H9 (cell line): ENCODE data around the gene CYB5A. TPM values are rescaled to one million over a fixed set of nuclear protein-coding genes. Genes with fewer than 3 reads are reported as not detected.

Experiments used
- DNase-seq: peaks from one replicate; pipeline ENCODE4 v3.0.0-alpha.2; 2017
- H2AFZ ChIP-seq: one replicate; pipeline ENCODE4 v1.6.1; 2013; ENCODE audit warnings: mild to moderate bottlenecking, low read length, control low read depth, moderate library complexity
- H2AK5ac ChIP-seq: 2 replicates; pipeline ENCODE4 v1.6.1; 2013; ENCODE audit warnings: low read length, control low read depth, mixed read lengths; ENCODE audit not compliant: insufficient read length
- H2BK120ac ChIP-seq: one replicate; pipeline ENCODE4 v1.6.1; 2013; ENCODE audit warnings: low read depth, mild to moderate bottlenecking, low read length, control low read depth, inconsistent platforms; ENCODE audit not compliant: poor library complexity, severe bottlenecking
- H2BK12ac ChIP-seq: 2 replicates; pipeline ENCODE4 v1.6.1; 2013; ENCODE audit warnings: low read length, control low read depth, mixed read lengths, low read depth; ENCODE audit not compliant: insufficient read length
- H2BK15ac ChIP-seq: 2 replicates; pipeline ENCODE4 v1.6.1; 2013; ENCODE audit warnings: low read depth, low read length, control low read depth
- H2BK20ac ChIP-seq: one replicate; pipeline ENCODE4 v1.6.1; 2013; ENCODE audit warnings: low read depth, mild to moderate bottlenecking, low read length, control low read depth, inconsistent platforms; ENCODE audit not compliant: poor library complexity, severe bottlenecking
- H2BK5ac ChIP-seq: 2 replicates; pipeline ENCODE4 v1.6.1; 2013; ENCODE audit warnings: low read length, control low read depth, mixed read lengths; ENCODE audit not compliant: insufficient read length
- H3K14ac ChIP-seq: 2 replicates; pipeline ENCODE4 v1.6.1; 2013; ENCODE audit warnings: low read length, control low read depth; ENCODE audit not compliant: insufficient read depth
- H3K18ac ChIP-seq: 2 replicates; pipeline ENCODE4 v1.6.1; 2013; ENCODE audit warnings: low read depth, mild to moderate bottlenecking, mixed read lengths, low read length, control low read depth; ENCODE audit not compliant: insufficient read length
- H3K23ac ChIP-seq: 2 replicates; pipeline ENCODE4 v1.6.1; 2013; ENCODE audit warnings: low read length, control low read depth, mixed read lengths, low read depth; ENCODE audit not compliant: insufficient read length
- H3K23me2 ChIP-seq: 2 replicates; pipeline ENCODE4 v1.6.1; 2013; ENCODE audit warnings: low read depth, mild to moderate bottlenecking, mixed read lengths, low read length, control low read depth; ENCODE audit not compliant: insufficient read length, poor library complexity, severe bottlenecking
- H3K27ac ChIP-seq: 2 replicates; pipeline ENCODE4 v1.5.1; 2013; ENCODE audit warnings: low read length, control low read depth, mixed read lengths, low read depth; ENCODE audit not compliant: insufficient read length
- H3K27me3 ChIP-seq: 2 replicates; pipeline ENCODE4 v1.6.1; 2013; ENCODE audit warnings: low read length, control low read depth, inconsistent platforms; ENCODE audit not compliant: insufficient read depth
- H3K4ac ChIP-seq: 2 replicates; pipeline ENCODE4 v1.6.1; 2013; ENCODE audit warnings: low read depth, mild to moderate bottlenecking, control low read depth, inconsistent platforms, low read length, moderate library complexity
- H3K4me1 ChIP-seq: 2 replicates; pipeline ENCODE4 v1.6.1; 2013; ENCODE audit warnings: low read length, control low read depth, inconsistent platforms; ENCODE audit not compliant: insufficient read depth
- H3K4me2 ChIP-seq: 2 replicates; pipeline ENCODE4 v1.6.1; 2013; ENCODE audit warnings: low read length, control low read depth, mixed read lengths; ENCODE audit not compliant: insufficient read length, insufficient read depth
- H3K56ac ChIP-seq: 2 replicates; pipeline ENCODE4 v1.6.1; 2013; ENCODE audit warnings: low read depth, mild to moderate bottlenecking, mixed read lengths, low read length, control low read depth; ENCODE audit not compliant: insufficient read length
- H3K79me1 ChIP-seq: 2 replicates; pipeline ENCODE4 v1.6.1; 2013; ENCODE audit warnings: low read depth, mild to moderate bottlenecking, moderate library complexity, low read length, control low read depth, inconsistent platforms; ENCODE audit not compliant: insufficient read depth, poor library complexity, severe bottlenecking
- H3K79me2 ChIP-seq: 2 replicates; pipeline ENCODE4 v1.6.1; 2013; ENCODE audit warnings: low read length, control low read depth, inconsistent platforms; ENCODE audit not compliant: insufficient read depth
- H3K9ac ChIP-seq: 2 replicates; pipeline ENCODE4 v1.6.1; 2013; ENCODE audit warnings: low read length, control low read depth, mixed read lengths; ENCODE audit not compliant: insufficient read length; ENCODE audit errors: extremely low read depth
- H3K9me3 ChIP-seq: one replicate; pipeline ENCODE4 v1.6.1; 2013; ENCODE audit warnings: low read depth, low read length, inconsistent platforms; ENCODE audit not compliant: control insufficient read depth
- H3T11ph ChIP-seq: one replicate; pipeline ENCODE4 v1.6.1; 2013; ENCODE audit warnings: mild to moderate bottlenecking, low read length, control low read depth, inconsistent platforms
- H4K20me1 ChIP-seq: one replicate; pipeline ENCODE4 v1.6.1; 2013; ENCODE audit not compliant: control insufficient read depth, insufficient read length, insufficient read depth
- H4K5ac ChIP-seq: 2 replicates; pipeline ENCODE4 v1.6.1; 2013; ENCODE audit warnings: low read depth, mild to moderate bottlenecking, mixed read lengths, low read length, control low read depth; ENCODE audit not compliant: insufficient read length
- H4K8ac ChIP-seq: replicated peaks from 2 replicates; pipeline ENCODE4 v1.6.1; 2013; ENCODE audit warnings: low read length, control low read depth, mixed read lengths, low read depth; ENCODE audit not compliant: insufficient read length
- H4K91ac ChIP-seq: 2 replicates; pipeline ENCODE4 v1.6.1; 2013; ENCODE audit warnings: low read depth, mild to moderate bottlenecking, moderate library complexity, mixed read lengths, low read length, control low read depth; ENCODE audit not compliant: insufficient read length
- H3K27ac Mint-ChIP-seq, 3 experiments: 2 replicates in 2 of 3; 3 replicates in 1 of 3; pipeline ENCODE4 v1.8.0; 2020 to 2021; ENCODE audit warnings: mixed read lengths in 3 of 3, mild to moderate bottlenecking in 1 of 3, moderate library complexity in 1 of 3
- H3K27me3 Mint-ChIP-seq: 2 replicates; pipeline ENCODE4 v1.8.0; 2021; ENCODE audit warnings: low read depth, mild to moderate bottlenecking, moderate library complexity, mixed read lengths
- H3K36me3 Mint-ChIP-seq, 3 experiments: 2 replicates in 2 of 3; 3 replicates in 1 of 3; pipeline ENCODE4 v1.8.0; 2020 to 2021; ENCODE audit warnings: low read depth in 3 of 3, mixed read lengths in 3 of 3; ENCODE audit not compliant: insufficient read depth in 1 of 3
- H3K4me1 Mint-ChIP-seq, 2 experiments: 2 replicates each; pipeline ENCODE4 v1.8.0; 2020; ENCODE audit warnings: mixed read lengths in 2 of 2
- H3K4me3 Mint-ChIP-seq, 2 experiments: 2 replicates in 1 of 2; 3 replicates in 1 of 2; pipeline ENCODE4 v1.8.0; 2020 to 2021; ENCODE audit warnings: mild to moderate bottlenecking in 2 of 2, mixed read lengths in 2 of 2, moderate library complexity in 1 of 2
- H3K9me3 Mint-ChIP-seq, 2 experiments: 2 replicates in 1 of 2; 3 replicates in 1 of 2; pipeline ENCODE4 v1.8.0; 2020; ENCODE audit warnings: mild to moderate bottlenecking in 2 of 2, mixed read lengths in 2 of 2, moderate library complexity in 1 of 2
- WGBS: extraction: QIAGEN DNeasy Blood & Tissue Kit; methylation state at CpG from one replicate; pipeline ENCODE4 v1.1.7; 2013; ENCODE audit warnings: missing lambda C conversion rate, low lambda C conversion rate, mixed read lengths; ENCODE audit not compliant: insufficient read length; ENCODE audit errors: extremely low coverage; 5-methylcytosine and 5-hydroxymethylcytosine counted together
- total RNA-seq: library from RNA; stranded (reverse); gene quantifications from 2 replicates; pipeline ENCODE4 v1.2.1, GENCODE V29; 2021
- TF ChIP-seq, protein P1 (sequence below): fragments of 200-600 bp; sonication (generic); conservative IDR thresholded peaks from 3 replicates; pipeline ENCODE4 v1.8.0; 2021; ENCODE audit warnings: antibody characterized with exemption, mild to moderate bottlenecking

CYB5A gene
- total RNA-seq, 1 experiment from 2014 or later: 93.2 TPM

DNA sequence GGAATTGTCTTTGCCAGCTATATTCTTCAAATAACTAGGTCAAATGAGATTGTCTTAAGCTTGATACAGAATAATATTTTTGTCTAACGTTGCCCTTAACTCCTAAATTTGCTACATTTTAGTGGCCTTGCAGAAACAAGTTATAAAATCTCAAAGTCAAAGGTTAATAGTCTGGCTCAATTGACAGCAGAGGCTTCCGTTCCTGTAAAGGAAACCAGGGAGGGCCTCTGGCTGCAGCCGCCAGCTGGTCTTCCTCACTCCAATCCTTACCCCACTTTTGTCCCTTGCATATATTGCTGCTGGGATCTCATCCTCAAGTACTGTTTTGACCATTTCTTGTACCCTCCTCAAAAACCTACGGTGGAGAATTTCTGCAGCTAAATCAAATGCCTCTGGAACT is 17.1 kb downstream of the CYB5A start:
- Histone ChIP-seq H4K5ac (no peak overlapping the region), H3K4ac (no peak overlapping the region), H4K8ac (no peak overlapping the region), H3K14ac (no peak overlapping the region), H3K79me2 (peaks cover 23% of the 10 kb centered on the region; the same call in 1 of the 2 replicates), H3K27ac (no peak overlapping the region), H4K91ac (no peak overlapping the region), H3K4me2 (no peak overlapping the region), H2AFZ (no peak overlapping the region), H3K79me1 (peaks cover 9% of the 10 kb centered on the region), H3K56ac (no peak overlapping the region), H3K4me1 (peaks cover 8% of the 10 kb centered on the region; the same call in 1 of the 2 replicates), H2BK12ac (no peak overlapping the region), H2BK20ac (no peak overlapping the region), H2BK120ac (no peak overlapping the region), H3K9ac (no peak overlapping the region), H3K27me3 (no peaks in the 10 kb centered on the region), H2BK15ac (no peak overlapping the region), H4K20me1 (no peaks in the 10 kb centered on the region), H3T11ph (no peak overlapping the region), H3K23ac (no peak overlapping the region), H3K23me2 (no peaks in the 10 kb centered on the region), H2AK5ac (no peak overlapping the region), H3K9me3 (no peaks in the 10 kb centered on the region), H2BK5ac (no peak overlapping the region), H3K18ac (no peak overlapping the region)
- Mint-ChIP-seq H3K27me3 (no peaks in the 10 kb centered on the region), H3K9me3 (no peaks in the 10 kb centered on the region), H3K36me3 (peaks cover 14 to 21% (median 20%) of the 10 kb centered on the region in 3 experiments), H3K27ac (no peak overlapping the region), H3K4me1 (peaks cover 22 to 28% of the 10 kb centered on the region in 2 experiments), H3K4me3 (no peak overlapping the region)
- TF ChIP-seq, protein P1, sequence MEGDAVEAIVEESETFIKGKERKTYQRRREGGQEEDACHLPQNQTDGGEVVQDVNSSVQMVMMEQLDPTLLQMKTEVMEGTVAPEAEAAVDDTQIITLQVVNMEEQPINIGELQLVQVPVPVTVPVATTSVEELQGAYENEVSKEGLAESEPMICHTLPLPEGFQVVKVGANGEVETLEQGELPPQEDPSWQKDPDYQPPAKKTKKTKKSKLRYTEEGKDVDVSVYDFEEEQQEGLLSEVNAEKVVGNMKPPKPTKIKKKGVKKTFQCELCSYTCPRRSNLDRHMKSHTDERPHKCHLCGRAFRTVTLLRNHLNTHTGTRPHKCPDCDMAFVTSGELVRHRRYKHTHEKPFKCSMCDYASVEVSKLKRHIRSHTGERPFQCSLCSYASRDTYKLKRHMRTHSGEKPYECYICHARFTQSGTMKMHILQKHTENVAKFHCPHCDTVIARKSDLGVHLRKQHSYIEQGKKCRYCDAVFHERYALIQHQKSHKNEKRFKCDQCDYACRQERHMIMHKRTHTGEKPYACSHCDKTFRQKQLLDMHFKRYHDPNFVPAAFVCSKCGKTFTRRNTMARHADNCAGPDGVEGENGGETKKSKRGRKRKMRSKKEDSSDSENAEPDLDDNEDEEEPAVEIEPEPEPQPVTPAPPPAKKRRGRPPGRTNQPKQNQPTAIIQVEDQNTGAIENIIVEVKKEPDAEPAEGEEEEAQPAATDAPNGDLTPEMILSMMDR: no peak
- WGBS: no CpG with 5 or more reads among the region's 4 CpGs
- no peak for DNase-seq
